ENCODE measurements around the gene NCAM1. TPM values are rescaled to one million over a fixed set of nuclear protein-coding genes. Genes with fewer than 3 reads are reported as not detected.
A peak's percentile ranks its signal among the peaks of the same experiment; 100 is the strongest.

NCAM1 gene
- total and polyA plus RNA-seq, 2 of the 13 experiments (the other 11 are each of a cell fraction or from before 2014, with no cell fraction given): 0.05 TPM; not detected in 1

DNA sequence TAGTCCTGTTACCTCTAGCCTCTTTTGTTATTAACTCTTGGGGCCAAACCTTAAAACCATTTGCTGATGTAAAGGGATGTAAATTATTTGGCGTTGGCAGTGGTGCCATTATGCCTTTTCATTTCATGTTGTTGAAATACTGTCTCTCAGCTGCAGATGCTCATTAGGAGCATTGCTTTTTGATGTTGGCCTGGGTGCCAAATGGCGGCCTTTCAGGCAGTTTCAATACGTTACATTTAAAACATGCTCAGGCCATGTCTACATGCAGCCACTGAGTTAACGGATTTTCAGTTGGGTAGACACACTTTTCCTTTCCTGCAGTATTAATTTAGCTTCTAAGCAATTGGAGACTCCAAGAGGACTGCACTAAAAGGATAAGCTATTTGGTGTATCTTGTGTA, 5.3 kb downstream of the NCAM1 start:
- no peak for FAIRE-seq
- no peak for TF ChIP-seq GTF2F1 (IDR thresholded peaks at IDR 0.05; ENCODE audit: low read length)
- no peak for TF ChIP-seq CC2D1A (CRISPR knock-in tag; IDR thresholded peaks at IDR 0.05)
- no peak for TF ChIP-seq ZNF737 (CRISPR knock-in tag; IDR thresholded peaks at IDR 0.05; ENCODE audit: borderline replicate concordance)
- DNase-seq (ENCODE audit: low spot score): no peak
- Histone ChIP-seq H3K27me3 (ENCODE audit: control insufficient read depth in 1 of 2, insufficient read depth in 2 of 2, low read length in 2 of 2) (peaks cover 3 to 17% of the 10 kb centered on the region in 2 experiments; a peak in 3 of 5 replicates), H4K20me1 (ENCODE audit: insufficient read depth, low read length) (no peaks in the 10 kb centered on the region), H3K79me2 (ENCODE audit: insufficient read depth, low read length) (no peaks in the 10 kb centered on the region), H3K36me3 (replicated peaks in 1 of 2; ENCODE audit: control insufficient read depth in 1 of 2, insufficient read depth in 2 of 2, low read length in 2 of 2) (no peaks in the 10 kb centered on the region), H3K9ac (ENCODE audit: insufficient read depth, low read depth, low read length) (no peak overlapping the region), H3K9me3 (ENCODE audit: low read length) (no peaks in the 10 kb centered on the region), H3K27ac (ENCODE audit: extremely low read length, insufficient read depth, low read length) (no peak overlapping the region), H2AFZ (ENCODE audit: low read length) (no peak overlapping the region), H3K4me3 (replicated peaks in 1 of 3; ENCODE audit: insufficient read depth in 1 of 3, low read depth in 2 of 3, low read length in 3 of 3) (no peak overlapping the region), H3K4me2 (ENCODE audit: low read depth, low read length) (no peak overlapping the region), H3K4me1 (ENCODE audit: insufficient read depth, low read length) (0 out of 2 replicates have a peak, but pooled peaks cover 2% of the 10 kb centered on the region)
- in situ Hi-C loops (cut with HindIII; ENCODE audit: extremely low pct_ligation_motif_present, low pct_unique_long_range_greater_than_20kb): no loop called here
- no TSS peak for BruUV-seq (replicated peaks)
- no peak for ATAC-seq
- POLR2A ChIA-PET: no interaction called here
- CTCF ChIA-PET (ENCODE audit: low intra/inter-chr PET ratio, low total read pairs): no interaction called here
- intact Hi-C loops (cut with micrococcal nuclease; ENCODE audit: unreplicated experiment): no loop called here
- WGBS (ENCODE audit: low lambda C conversion rate): 31% methylated on average over 4 of the region's 4 CpGs

DNA sequence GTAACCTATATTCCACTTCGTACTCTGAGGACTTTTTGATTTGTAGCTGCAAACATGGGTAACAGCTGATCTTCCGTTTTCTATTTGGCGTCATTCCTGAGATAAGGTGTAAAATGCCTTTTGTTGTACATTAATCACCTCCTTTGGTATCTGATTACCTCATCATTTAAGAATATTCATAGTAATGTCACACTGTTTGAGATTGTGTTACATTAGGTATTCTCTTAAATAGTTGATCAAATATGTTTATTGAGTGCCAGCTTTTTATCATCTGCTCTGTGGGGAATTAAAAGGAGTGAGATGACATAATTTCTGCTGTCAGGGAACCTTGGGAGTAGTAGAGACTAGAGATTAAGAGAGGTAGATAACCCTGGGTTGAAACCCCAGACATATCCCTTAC, 5.9 kb downstream of the NCAM1 start:
- no peak for DNase-seq (ENCODE audit: low spot score)
- no peak for FAIRE-seq
- no TSS peak for BruUV-seq (replicated peaks)
- 24% methylated on average over 3 of the region's 3 CpGs for WGBS (ENCODE audit: low lambda C conversion rate)
- CTCF ChIA-PET (ENCODE audit: low intra/inter-chr PET ratio, low total read pairs): no interaction called here
- Histone ChIP-seq H3K9ac (ENCODE audit: insufficient read depth, low read depth, low read length) (no peak overlapping the region), H2AFZ (ENCODE audit: low read length) (no peak overlapping the region), H3K79me2 (ENCODE audit: insufficient read depth, low read length) (no peaks in the 10 kb centered on the region), H3K4me2 (ENCODE audit: low read depth, low read length) (no peak overlapping the region), H3K9me3 (ENCODE audit: low read length) (no peaks in the 10 kb centered on the region), H3K36me3 (replicated peaks in 1 of 2; ENCODE audit: control insufficient read depth in 1 of 2, insufficient read depth in 2 of 2, low read length in 2 of 2) (no peaks in the 10 kb centered on the region), H3K4me3 (replicated peaks in 1 of 3; ENCODE audit: insufficient read depth in 1 of 3, low read depth in 2 of 3, low read length in 3 of 3) (no peak overlapping the region), H4K20me1 (ENCODE audit: insufficient read depth, low read length) (no peaks in the 10 kb centered on the region), H3K27me3 (ENCODE audit: control insufficient read depth in 1 of 2, insufficient read depth in 2 of 2, low read length in 2 of 2) (peaks cover 3 to 15% of the 10 kb centered on the region in 2 experiments; a peak in 3 of 5 replicates), H3K27ac (ENCODE audit: extremely low read length, insufficient read depth, low read length) (no peak overlapping the region), H3K4me1 (ENCODE audit: insufficient read depth, low read length) (no peaks in the 10 kb centered on the region)
- POLR2A ChIA-PET: no interaction called here
- peak; percentile 80 for TF ChIP-seq ATF7 (IDR thresholded peaks at IDR 0.05)
- TF ChIP-seq ATF7 (CRISPR knock-in tag; IDR thresholded peaks at IDR 0.05): no peak
- no peak for TF ChIP-seq HDAC6 (IDR thresholded peaks at IDR 0.05; ENCODE audit: low read depth, low read length)
- in situ Hi-C loops (cut with HindIII; ENCODE audit: extremely low pct_ligation_motif_present, low pct_unique_long_range_greater_than_20kb): no loop called here
- intact Hi-C loops (cut with micrococcal nuclease; ENCODE audit: unreplicated experiment): no loop called here
- no peak for ATAC-seq
